ENCODE results near the gene SIRT7. TPM values are rescaled to one million over a fixed set of nuclear protein-coding genes. Genes with fewer than 3 reads are reported as not detected.
"Not testable (repeated sequence)": the region's sequence is repeated elsewhere in the genome, so short reads cannot be mapped to it uniquely, and the experiment has no call there.

The SIRT7 gene
- total and polyA plus RNA-seq, 12 donors: 4.2 to 49.8 (median 14.6) TPM

- no peak for DNase-seq
- Histone ChIP-seq H3K4me3 (no peak overlapping the region), H3K4me1 (replicated peaks in 1 of 2) (peaks cover 40 to 56% of the 10 kb centered on the region in 2 donors), H3K27me3 (no peaks in the 10 kb centered on the region), H3K9me3 (replicated peaks in 1 of 3) (no peaks in the 10 kb centered on the region), H3K27ac (no peak overlapping the region), H3K36me3 (replicated peaks in 1 of 2) (peaks cover 0 to 17% of the 10 kb centered on the region in 2 donors)
- intact Hi-C loops (cut with DNase I): no loop called here
- WGBS, 4 donors: 91 to 96% (median 94%) methylated on average over 19 to 23 of the region's 23 CpGs
- TF ChIP-seq, protein P1, sequence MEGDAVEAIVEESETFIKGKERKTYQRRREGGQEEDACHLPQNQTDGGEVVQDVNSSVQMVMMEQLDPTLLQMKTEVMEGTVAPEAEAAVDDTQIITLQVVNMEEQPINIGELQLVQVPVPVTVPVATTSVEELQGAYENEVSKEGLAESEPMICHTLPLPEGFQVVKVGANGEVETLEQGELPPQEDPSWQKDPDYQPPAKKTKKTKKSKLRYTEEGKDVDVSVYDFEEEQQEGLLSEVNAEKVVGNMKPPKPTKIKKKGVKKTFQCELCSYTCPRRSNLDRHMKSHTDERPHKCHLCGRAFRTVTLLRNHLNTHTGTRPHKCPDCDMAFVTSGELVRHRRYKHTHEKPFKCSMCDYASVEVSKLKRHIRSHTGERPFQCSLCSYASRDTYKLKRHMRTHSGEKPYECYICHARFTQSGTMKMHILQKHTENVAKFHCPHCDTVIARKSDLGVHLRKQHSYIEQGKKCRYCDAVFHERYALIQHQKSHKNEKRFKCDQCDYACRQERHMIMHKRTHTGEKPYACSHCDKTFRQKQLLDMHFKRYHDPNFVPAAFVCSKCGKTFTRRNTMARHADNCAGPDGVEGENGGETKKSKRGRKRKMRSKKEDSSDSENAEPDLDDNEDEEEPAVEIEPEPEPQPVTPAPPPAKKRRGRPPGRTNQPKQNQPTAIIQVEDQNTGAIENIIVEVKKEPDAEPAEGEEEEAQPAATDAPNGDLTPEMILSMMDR (IDR thresholded peaks at IDR 0.05): no peak
- TF ChIP-seq POLR2A (IDR thresholded peaks at IDR 0.05): no peak
Observed at GRCh38 chr17:81921996-81922565, 4.1 kb upstream of the SIRT7 start.

DNA sequence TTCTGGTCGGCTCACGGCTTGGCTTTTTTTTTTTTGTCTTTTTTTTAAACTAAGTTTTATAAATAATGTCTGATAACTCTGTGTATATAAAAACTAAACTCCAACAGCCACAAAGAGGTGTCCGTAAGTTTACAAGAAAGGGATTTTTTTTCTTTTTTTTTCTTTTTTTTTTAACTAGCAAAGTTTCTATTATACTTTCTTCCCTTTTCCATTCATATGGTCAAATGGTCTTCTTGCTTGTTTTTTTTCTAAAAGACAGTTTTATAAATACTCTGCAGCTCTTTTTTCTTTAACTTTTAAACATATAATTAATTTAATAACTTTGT, 3.5 kb upstream of the SIRT7 start:
- Histone ChIP-seq H3K4me1 (replicated peaks in 1 of 2) (peaks cover 46 to 62% of the 10 kb centered on the region in 2 donors), H3K27me3 (no peaks in the 10 kb centered on the region), H3K36me3 (replicated peaks in 1 of 2) (peaks cover 0 to 17% of the 10 kb centered on the region in 2 donors), H3K9me3 (replicated peaks in 1 of 3) (no peaks in the 10 kb centered on the region), H3K4me3 (no peak overlapping the region), H3K27ac (no peak overlapping the region)
- TF ChIP-seq, protein P1 (IDR thresholded peaks at IDR 0.05): no peak
- TF ChIP-seq POLR2A (IDR thresholded peaks at IDR 0.05): no peak
- no peak for DNase-seq
- intact Hi-C loops (cut with DNase I): no loop called here
- WGBS, 4 donors: 78 to 86% (median 80%) methylated on average over 3 of the region's 3 CpGs

GRCh38 chr17:81920612-81921536, 2.9 kb upstream of the SIRT7 start:
- Histone ChIP-seq H3K9me3 (replicated peaks in 1 of 3) (no peaks in the 10 kb centered on the region), H3K4me1 (replicated peaks in 1 of 2) (peaks cover 40 to 62% of the 10 kb centered on the region in 2 donors), H3K36me3 (replicated peaks in 1 of 2) (peaks cover 0 to 17% of the 10 kb centered on the region in 2 donors), H3K27ac (no peak overlapping the region), H3K27me3 (no peaks in the 10 kb centered on the region), H3K4me3 (no peak overlapping the region)
- WGBS, 4 donors: 82 to 84% (median 82%) methylated on average over 30 to 33 of the region's 33 CpGs
- intact Hi-C loops (cut with DNase I): no loop called here
- no peak for TF ChIP-seq POLR2A (IDR thresholded peaks at IDR 0.05)
- TF ChIP-seq, protein P1 (IDR thresholded peaks at IDR 0.05): no peak
- DNase-seq: no peak

DNA sequence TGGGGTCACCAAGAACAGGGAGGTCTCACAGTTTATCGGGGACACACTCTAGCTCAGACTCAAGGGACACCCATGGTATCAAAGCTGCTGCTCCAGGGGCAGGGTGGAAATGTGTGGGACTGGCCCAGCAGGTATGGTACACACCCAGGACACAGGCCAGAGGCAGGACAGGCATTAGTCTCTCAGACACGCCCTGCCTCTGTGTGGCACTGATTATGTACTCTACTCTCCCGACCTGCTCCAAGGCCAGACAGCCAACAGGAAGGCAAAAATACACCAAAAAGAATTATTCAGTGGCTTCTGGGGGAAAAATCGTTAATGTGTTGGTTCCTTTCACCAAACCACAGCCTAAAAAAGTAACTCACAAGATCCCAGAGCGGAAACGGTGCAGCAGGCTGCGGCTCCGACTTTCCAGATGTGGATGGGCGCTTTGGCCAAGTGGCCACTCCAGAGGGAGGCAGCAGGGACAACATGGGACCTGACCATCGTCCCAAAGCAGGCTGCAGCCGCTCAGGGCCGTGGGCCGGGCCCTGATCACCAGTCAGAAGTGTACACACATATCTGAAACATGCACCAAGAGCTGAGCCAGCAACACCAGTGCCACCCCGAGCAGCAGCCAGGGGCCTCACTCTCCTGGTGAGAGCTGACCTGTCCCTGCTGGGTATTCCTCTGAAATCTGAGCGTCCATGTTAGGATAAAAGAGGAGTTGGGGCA, 1.0 kb upstream of the SIRT7 start:
- H3K36me3 ChIP-seq (replicated peaks in 1 of 2): peaks cover 0 to 34% of the 10 kb centered on the region in 2 donors
- intact Hi-C loops (cut with DNase I): no loop called here
- no peak for TF ChIP-seq POLR2A (IDR thresholded peaks at IDR 0.05)
- TF ChIP-seq, protein P1 (IDR thresholded peaks at IDR 0.05): no peak
- WGBS, 4 donors: 68 to 76% (median 74%) methylated on average over 10 to 15 of the region's 15 CpGs
- no peaks in the 10 kb centered on the region for H3K9me3 ChIP-seq (replicated peaks in 1 of 3)
- H3K27ac ChIP-seq: no peak overlapping the region
- H3K27me3 ChIP-seq: no peaks in the 10 kb centered on the region
- H3K4me1 ChIP-seq (replicated peaks in 1 of 2): peaks cover 29 to 46% of the 10 kb centered on the region in 2 donors
- DNase-seq: no peak
- no peak overlapping the region for H3K4me3 ChIP-seq

- H3K27me3 ChIP-seq; H3K9me3 ChIP-seq (replicated peaks in 1 of 3); DNase-seq; intact Hi-C loops (cut with DNase I): not testable (repeated sequence)
- peaks cover 24 to 39% of the 10 kb centered on the region in 2 donors for H3K4me1 ChIP-seq (replicated peaks in 1 of 2)
- WGBS, 4 donors: 25 to 29% (median 28%) methylated on average over 8 to 9 of the region's 9 CpGs
- H3K36me3 ChIP-seq (replicated peaks in 1 of 2): peaks cover 0 to 41% of the 10 kb centered on the region in 2 donors
- H3K4me3 ChIP-seq: peak overlapping the region in 2 of 4 donors; percentile 67 to 91
- peak overlapping the region in 1 of 5 donors; percentile 74 for H3K27ac ChIP-seq
Observed at GRCh38 chr17:81918333-81918669, 325 bp upstream of the SIRT7 start.

Data from adrenal gland (tissue), 12 donors.